ENCODE measurements around the gene CREBZF. TPM values are rescaled to one million over a fixed set of nuclear protein-coding genes. Genes with fewer than 3 reads are reported as not detected.
A peak's percentile ranks its signal among the peaks of the same experiment; 100 is the strongest.

Gene CREBZF
- total and polyA plus RNA-seq, 2 experiments from 2014 or later: 34.8 to 82.2 TPM

DNA sequence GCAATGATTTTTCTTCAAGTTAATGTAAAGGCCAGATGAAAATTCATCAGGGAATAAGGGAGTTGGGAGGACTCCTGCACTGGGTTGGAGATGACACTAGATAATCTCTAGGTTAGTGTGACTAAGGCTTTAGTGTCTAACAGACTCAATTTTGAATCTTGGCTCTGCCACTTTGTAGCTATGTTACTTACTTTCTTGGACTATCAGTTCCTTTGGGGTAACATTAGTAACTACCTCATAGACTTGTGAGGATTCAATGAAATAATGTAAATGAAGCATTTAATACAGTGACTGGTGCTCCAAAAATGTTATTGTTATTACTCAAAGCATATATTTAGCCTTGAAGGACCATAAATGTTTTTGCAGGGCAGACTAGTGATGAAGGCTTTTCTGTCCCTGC is 30.6 kb upstream of the CREBZF start (continued):
- TF ChIP-seq, protein P1, sequence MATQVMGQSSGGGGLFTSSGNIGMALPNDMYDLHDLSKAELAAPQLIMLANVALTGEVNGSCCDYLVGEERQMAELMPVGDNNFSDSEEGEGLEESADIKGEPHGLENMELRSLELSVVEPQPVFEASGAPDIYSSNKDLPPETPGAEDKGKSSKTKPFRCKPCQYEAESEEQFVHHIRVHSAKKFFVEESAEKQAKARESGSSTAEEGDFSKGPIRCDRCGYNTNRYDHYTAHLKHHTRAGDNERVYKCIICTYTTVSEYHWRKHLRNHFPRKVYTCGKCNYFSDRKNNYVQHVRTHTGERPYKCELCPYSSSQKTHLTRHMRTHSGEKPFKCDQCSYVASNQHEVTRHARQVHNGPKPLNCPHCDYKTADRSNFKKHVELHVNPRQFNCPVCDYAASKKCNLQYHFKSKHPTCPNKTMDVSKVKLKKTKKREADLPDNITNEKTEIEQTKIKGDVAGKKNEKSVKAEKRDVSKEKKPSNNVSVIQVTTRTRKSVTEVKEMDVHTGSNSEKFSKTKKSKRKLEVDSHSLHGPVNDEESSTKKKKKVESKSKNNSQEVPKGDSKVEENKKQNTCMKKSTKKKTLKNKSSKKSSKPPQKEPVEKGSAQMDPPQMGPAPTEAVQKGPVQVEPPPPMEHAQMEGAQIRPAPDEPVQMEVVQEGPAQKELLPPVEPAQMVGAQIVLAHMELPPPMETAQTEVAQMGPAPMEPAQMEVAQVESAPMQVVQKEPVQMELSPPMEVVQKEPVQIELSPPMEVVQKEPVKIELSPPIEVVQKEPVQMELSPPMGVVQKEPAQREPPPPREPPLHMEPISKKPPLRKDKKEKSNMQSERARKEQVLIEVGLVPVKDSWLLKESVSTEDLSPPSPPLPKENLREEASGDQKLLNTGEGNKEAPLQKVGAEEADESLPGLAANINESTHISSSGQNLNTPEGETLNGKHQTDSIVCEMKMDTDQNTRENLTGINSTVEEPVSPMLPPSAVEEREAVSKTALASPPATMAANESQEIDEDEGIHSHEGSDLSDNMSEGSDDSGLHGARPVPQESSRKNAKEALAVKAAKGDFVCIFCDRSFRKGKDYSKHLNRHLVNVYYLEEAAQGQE (IDR thresholded peaks at IDR 0.05; ENCODE audit: unreplicated experiment): no peak
- no peak for TF ChIP-seq CREB1 (CRISPR knock-in tag; IDR thresholded peaks at IDR 0.05; ENCODE audit: low read depth)
- no peak for TF ChIP-seq EZH2phosphoT487 (IDR thresholded peaks at IDR 0.05; ENCODE audit: unreplicated experiment)
- TF ChIP-seq NANOG (IDR thresholded peaks at IDR 0.05; ENCODE audit: borderline replicate concordance): no peak

DNA sequence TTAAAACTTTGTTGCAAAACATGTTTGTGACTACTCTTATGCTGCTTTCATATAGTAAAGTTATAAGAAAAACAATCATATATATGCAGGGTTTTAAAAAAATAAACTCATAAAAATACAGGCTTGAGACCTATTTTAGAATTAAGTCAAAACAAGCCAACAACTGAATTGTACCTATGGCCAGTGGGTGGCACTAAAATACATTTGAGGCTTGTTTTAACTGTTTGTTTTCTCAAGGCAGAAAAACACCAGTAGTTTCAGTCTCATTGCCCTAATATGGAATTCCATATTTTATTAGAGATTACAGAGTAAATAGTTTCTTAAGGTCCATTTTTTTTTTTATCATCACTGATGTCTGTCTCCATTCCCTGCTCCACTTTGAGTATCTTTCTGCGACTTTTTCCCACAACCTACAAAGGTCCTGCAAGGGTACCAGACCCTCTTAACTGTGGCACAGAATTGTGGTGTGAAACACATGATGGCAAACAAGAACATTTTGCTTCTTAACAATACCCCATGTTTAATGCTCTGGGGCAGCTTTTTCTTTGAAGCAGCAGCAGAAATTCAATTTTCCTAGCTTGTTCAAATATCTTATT is 29.6 kb upstream of the CREBZF start:
- peak; percentile 55 for DNase-seq (ENCODE audit: low spot score)
- no peak overlapping the region for H3K27ac Mint-ChIP-seq
- no peaks in the 10 kb centered on the region for H3K9me3 Mint-ChIP-seq
- no peaks in the 10 kb centered on the region for H3K27me3 ChIP-seq (ENCODE audit: insufficient read depth)
- no peaks in the 10 kb centered on the region for H3K36me3 ChIP-seq (ENCODE audit: insufficient read depth)
- H3K9me2 ChIP-seq (ENCODE audit: insufficient read depth): no peaks in the 10 kb centered on the region
- TF ChIP-seq, protein P2, sequence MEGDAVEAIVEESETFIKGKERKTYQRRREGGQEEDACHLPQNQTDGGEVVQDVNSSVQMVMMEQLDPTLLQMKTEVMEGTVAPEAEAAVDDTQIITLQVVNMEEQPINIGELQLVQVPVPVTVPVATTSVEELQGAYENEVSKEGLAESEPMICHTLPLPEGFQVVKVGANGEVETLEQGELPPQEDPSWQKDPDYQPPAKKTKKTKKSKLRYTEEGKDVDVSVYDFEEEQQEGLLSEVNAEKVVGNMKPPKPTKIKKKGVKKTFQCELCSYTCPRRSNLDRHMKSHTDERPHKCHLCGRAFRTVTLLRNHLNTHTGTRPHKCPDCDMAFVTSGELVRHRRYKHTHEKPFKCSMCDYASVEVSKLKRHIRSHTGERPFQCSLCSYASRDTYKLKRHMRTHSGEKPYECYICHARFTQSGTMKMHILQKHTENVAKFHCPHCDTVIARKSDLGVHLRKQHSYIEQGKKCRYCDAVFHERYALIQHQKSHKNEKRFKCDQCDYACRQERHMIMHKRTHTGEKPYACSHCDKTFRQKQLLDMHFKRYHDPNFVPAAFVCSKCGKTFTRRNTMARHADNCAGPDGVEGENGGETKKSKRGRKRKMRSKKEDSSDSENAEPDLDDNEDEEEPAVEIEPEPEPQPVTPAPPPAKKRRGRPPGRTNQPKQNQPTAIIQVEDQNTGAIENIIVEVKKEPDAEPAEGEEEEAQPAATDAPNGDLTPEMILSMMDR (conservative IDR thresholded peaks at IDR 0.05; ENCODE audit: low read depth in 2 of 2): peak; percentile 67 to 72
- TF ChIP-seq NANOG (IDR thresholded peaks at IDR 0.05; ENCODE audit: borderline replicate concordance): no peak
- H2AFZ ChIP-seq: no peak overlapping the region
- peaks cover 2% of the 10 kb centered on the region; the same call in 1 of the 2 replicates for H3K4me1 ChIP-seq (ENCODE audit: insufficient read depth)
- H3K27me3 Mint-ChIP-seq (ENCODE audit: insufficient read depth, low read depth, poor library complexity): peaks cover 4% of the 10 kb centered on the region
- no peak; the same call in 1 of the 3 replicates for ATAC-seq
- no peaks in the 10 kb centered on the region for H3K79me2 ChIP-seq (replicated peaks; ENCODE audit: insufficient read depth)
- H4K20me1 ChIP-seq (replicated peaks; ENCODE audit: insufficient read depth): no peaks in the 10 kb centered on the region
- no peaks in the 10 kb centered on the region for H3F3A ChIP-seq (replicated peaks; ENCODE audit: low read depth)
- peaks cover 6% of the 10 kb centered on the region for H3K4me1 Mint-ChIP-seq
- no peaks in the 10 kb centered on the region for H3K36me3 Mint-ChIP-seq (ENCODE audit: low read depth)
- H3K4me3 ChIP-seq: no peak overlapping the region
- H3K27ac ChIP-seq (ENCODE audit: low read depth): no peak overlapping the region
- H3K4me3 Mint-ChIP-seq: no peak overlapping the region
- no peak overlapping the region for H3K4me2 ChIP-seq

DNA sequence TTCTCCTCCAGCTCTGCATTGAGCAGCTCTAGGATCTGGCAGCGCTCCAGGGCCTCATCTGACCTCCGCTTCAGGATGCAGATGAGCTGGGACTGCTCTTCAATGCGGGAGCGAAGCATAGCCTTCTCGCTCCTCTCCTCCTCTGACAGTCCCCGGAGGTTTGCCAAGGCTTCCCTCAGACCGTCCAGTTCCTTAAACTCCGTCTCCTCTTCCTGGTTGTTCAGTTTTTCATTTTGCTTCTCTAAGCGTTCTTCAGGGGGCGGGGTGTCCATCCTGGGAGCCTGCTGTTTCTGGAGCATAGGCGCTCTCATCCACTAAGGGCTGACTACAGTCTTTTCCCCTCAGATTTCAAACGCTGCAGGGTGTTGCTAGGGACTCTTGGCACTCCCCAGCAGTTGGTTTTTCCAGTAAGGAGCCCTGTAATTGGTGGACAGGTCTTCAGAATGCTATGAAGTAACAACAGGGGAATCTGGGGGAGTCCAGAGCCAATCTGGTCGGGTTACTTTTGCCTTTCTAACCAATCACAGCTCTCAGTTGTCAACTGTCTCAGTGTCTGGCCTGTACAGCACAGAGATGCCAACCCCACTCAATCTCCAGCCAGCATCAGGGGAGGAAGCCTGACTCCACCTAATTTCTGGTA is 21.0 kb upstream of the CREBZF start, which contains the start of gene CCDC89:
Gene CCDC89 (minus strand): TSS at position 376 of the 640 bp plus-strand sequence. CDS start 65 bp downstream, at position 311.
- no peaks in the 10 kb centered on the region for H4K20me1 ChIP-seq (replicated peaks; ENCODE audit: insufficient read depth)
- Mint-ChIP-seq H3K9me3 (no peaks in the 10 kb centered on the region), H3K4me3 (no peak within 1 kb of the TSS), H3K27me3 (ENCODE audit: insufficient read depth, low read depth, poor library complexity) (peaks cover 4% of the 10 kb centered on the region), H3K4me1 (peaks cover 4% of the 10 kb centered on the region; the same call in 2 of the 3 replicates), H3K27ac (no peak within 1 kb of the TSS; the same call in none of the 2 replicates), H3K36me3 (ENCODE audit: low read depth) (no peaks in the 10 kb centered on the region; the same call in 2 of the 3 replicates)
- no peak within 1 kb of the TSS for H3K4me2 ChIP-seq
- H3K4me1 ChIP-seq (ENCODE audit: insufficient read depth): no peaks in the 10 kb centered on the region; the same call in 1 of the 2 replicates
- peak; percentile 61 for ATAC-seq
- peak; percentile 46 for DNase-seq (ENCODE audit: low spot score)
- H3F3A ChIP-seq (replicated peaks; ENCODE audit: low read depth): no peaks in the 10 kb centered on the region
- H3K27me3 ChIP-seq (ENCODE audit: insufficient read depth): no peaks in the 10 kb centered on the region
- H3K27ac ChIP-seq (ENCODE audit: low read depth): no peak within 1 kb of the TSS
- peak within 1 kb of the TSS; percentile 73; the same call in 1 of the 2 replicates for H2AFZ ChIP-seq
- no peaks in the 10 kb centered on the region for H3K79me2 ChIP-seq (replicated peaks; ENCODE audit: insufficient read depth)
- H3K9me2 ChIP-seq (ENCODE audit: insufficient read depth): no peaks in the 10 kb centered on the region
- no peak within 1 kb of the TSS for H3K4me3 ChIP-seq
- H3K36me3 ChIP-seq (ENCODE audit: insufficient read depth): no peaks in the 10 kb centered on the region
- TF ChIP-seq, protein P2 (conservative IDR thresholded peaks at IDR 0.05; ENCODE audit: low read depth in 2 of 2): no peak
- TF ChIP-seq, protein P3, sequence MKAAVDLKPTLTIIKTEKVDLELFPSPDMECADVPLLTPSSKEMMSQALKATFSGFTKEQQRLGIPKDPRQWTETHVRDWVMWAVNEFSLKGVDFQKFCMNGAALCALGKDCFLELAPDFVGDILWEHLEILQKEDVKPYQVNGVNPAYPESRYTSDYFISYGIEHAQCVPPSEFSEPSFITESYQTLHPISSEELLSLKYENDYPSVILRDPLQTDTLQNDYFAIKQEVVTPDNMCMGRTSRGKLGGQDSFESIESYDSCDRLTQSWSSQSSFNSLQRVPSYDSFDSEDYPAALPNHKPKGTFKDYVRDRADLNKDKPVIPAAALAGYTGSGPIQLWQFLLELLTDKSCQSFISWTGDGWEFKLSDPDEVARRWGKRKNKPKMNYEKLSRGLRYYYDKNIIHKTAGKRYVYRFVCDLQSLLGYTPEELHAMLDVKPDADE (IDR thresholded peaks at IDR 0.05): no peak
- TF ChIP-seq ZNF114 (CRISPR knock-in tag; IDR thresholded peaks at IDR 0.05): no peak
- TF ChIP-seq EZH2 (IDR thresholded peaks at IDR 0.05; ENCODE audit: low read depth, unreplicated experiment): no peak
- no peak for TF ChIP-seq NANOG (IDR thresholded peaks at IDR 0.05; ENCODE audit: borderline replicate concordance)

Data from GM23338 (cell line).